NOMO-1 (cell line): ENCODE results near the gene ZNF205.
A peak's percentile ranks its signal among the peaks of the same experiment; 100 is the strongest.

Experiments
- DNase-seq, 2 experiments: peaks; one replicate each; lab custom pipeline; 2025; ENCODE audit not compliant: unreplicated experiment in 2 of 2; lab: John Stamatoyannopoulos, UW

Gene ZNF205

DNA sequence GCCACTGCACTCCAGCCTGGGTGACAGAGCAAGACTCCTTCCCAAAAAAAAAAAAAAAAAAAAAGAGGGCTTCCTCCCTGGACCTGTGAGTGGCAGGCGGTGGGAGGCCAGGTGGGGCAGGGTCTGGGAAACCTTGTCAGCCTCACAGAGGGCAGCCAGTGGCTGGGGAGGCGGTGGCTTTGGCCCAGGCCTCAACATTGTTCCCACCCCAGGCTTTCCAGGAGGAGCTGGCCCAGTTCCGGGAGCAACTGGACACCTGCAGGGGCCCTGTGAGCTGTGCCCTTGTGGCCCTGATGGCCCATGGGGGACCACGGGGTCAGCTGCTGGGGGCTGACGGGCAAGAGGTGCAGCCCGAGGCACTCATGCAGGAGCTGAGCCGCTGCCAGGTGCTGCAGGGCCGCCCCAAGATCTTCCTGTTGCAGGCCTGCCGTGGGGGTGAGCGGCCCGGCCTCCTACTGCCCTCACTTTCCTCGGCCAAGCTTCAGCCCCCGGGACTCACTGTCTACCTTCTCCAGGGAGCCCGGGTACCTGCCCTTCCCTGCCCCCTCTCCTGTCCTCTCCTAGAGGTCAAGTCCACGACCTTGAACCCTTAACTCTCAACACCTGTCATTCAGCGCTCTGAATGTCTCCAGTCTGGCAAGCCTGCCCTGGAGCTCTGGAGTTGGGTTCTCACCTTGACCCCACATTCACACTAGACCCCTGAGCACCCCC, 34.8 kb downstream of the ZNF205 start:
- no peak for DNase-seq

- DNase-seq: no peak
Measured at GRCh38 chr16:3147757-3148104, 35.3 kb downstream of the ZNF205 start.

- no peak for DNase-seq
Measured at GRCh38 chr16:3148256-3149192, 36.1 kb downstream of the ZNF205 start.

DNA sequence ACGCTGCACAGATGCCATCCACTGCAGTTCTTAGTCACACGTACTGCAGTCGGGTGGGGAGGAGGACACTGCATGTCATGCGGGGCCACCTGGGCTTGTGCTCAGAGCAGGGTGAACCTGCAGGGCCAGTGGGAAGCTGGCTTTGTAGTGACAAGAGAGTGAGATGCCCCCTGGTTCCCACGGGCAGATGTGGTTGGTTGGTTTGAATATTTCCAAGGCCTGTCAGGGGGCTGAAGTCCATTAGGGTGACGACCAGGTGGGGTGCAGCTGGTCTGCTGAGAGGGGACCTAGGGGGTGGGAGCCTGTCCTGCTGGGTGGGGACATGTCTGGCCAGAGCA, 36.8 kb downstream of the ZNF205 start:
- DNase-seq: no peak

DNA sequence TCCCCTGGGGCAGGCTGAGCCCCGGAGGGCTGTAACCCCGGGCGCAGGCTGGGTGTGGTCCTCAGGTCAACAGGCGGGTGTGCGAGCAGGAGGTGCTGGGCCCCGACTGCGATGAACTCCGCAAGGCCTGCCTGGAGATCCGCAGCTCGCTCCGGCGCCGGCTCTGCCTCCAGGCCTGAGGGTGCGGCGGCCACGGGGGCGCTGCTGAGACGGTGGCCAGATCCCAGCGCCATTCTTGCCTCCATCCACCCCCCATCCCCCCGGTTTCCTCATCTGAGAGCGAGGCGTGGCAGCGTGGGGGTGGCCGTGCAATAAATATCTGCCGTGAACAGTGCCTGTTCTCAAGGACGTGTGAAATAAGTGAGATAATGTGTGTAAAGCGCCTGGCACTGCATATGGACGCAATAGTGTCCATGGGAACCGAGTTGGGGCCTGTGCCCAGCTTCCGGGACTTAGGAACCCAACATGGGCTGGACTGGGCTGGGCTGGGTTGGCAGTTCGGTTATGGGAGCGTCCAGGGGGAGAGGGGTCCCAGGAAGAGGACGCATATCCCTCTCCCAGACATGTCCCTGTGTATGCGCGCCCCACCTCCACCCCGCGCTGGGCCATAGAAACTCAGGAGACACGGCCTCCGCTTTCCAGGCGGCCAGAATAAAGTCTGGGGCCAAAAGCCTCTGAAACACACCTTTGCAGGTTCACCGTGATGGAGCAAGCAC, 37.4 kb downstream of the ZNF205 start:
- peak; percentile 78 to 85 for DNase-seq

- peak; percentile 92 to 94 for DNase-seq
Measured at GRCh38 chr16:3150346-3151218, 38.2 kb downstream of the ZNF205 start.

- DNase-seq: no peak
Measured at GRCh38 chr16:3152027-3152276, 39.6 kb downstream of the ZNF205 start.

DNA sequence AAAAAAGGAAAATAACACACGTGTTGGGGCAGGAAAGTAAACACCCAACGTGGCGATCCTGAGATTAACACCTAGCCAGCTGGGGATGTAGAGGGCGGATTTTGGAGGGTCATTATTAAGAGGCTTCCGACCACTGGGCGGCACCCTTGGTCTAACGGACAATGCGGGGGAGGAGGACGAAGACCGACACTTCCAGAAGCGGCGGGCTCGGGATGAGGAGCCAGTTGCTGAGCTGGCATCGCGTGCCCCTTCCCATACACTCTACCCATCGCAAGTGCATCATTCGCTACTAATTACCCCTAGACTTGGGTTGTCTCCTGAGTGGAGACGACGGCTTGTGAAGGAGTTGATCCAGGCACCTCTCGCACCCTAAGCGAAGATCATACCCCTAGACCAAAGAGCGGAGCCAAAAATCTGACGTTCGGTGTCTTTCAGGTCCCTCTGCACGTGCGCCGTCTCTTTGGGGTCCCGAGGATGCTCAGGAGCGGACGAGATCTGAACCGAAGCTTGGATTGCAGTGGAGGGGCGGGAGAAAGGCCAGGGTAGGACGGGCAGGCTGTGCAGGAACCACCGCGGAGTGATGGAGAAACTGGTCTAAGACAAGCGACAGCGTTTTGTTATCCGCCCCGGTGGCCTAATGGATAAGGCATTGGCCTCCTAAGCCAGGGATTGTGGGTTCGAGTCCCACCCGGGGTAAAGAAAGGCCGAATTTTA, 40.0 kb downstream of the ZNF205 start:
- peak; percentile 77 to 81 for DNase-seq

- no peak for DNase-seq
Measured at GRCh38 chr16:3152991-3153368, 40.6 kb downstream of the ZNF205 start.

- no peak for DNase-seq
Measured at GRCh38 chr16:3155181-3155580, 42.8 kb downstream of the ZNF205 start.

GRCh38 chr16:3155972-3156371, 43.6 kb downstream of the ZNF205 start:
- DNase-seq: no peak

GRCh38 chr16:3157229-3158025, 45.0 kb downstream of the ZNF205 start:
- DNase-seq: peak; percentile 53 to 58

DNA sequence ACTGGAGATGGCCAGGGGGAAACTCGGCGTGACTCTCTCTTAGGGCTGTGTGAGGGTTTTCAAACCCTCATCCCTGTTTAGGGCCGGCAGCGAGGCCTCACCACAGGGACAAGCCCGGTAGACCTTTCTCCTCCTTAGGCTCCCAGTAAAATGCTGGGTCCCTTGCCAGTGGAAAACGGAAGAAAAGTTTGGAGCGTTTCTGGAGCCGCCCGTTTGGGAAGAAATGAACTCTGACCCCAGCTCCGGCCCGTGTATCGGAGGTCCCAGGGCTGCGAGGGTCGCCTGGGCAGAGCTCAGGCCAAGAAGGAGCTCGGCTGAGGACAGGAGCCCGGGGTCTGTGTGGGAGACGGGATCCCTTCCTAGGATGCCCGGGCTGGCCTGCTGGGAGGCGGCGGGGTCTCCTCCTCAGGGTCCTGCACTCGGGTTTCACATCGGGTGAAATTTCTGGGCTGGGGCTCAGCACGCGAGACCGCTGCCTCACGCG, 45.7 kb downstream of the ZNF205 start:
- no peak for DNase-seq

GRCh38 chr16:3158510-3159314, 46.3 kb downstream of the ZNF205 start:
- peak; percentile 78 to 87 for DNase-seq

DNA sequence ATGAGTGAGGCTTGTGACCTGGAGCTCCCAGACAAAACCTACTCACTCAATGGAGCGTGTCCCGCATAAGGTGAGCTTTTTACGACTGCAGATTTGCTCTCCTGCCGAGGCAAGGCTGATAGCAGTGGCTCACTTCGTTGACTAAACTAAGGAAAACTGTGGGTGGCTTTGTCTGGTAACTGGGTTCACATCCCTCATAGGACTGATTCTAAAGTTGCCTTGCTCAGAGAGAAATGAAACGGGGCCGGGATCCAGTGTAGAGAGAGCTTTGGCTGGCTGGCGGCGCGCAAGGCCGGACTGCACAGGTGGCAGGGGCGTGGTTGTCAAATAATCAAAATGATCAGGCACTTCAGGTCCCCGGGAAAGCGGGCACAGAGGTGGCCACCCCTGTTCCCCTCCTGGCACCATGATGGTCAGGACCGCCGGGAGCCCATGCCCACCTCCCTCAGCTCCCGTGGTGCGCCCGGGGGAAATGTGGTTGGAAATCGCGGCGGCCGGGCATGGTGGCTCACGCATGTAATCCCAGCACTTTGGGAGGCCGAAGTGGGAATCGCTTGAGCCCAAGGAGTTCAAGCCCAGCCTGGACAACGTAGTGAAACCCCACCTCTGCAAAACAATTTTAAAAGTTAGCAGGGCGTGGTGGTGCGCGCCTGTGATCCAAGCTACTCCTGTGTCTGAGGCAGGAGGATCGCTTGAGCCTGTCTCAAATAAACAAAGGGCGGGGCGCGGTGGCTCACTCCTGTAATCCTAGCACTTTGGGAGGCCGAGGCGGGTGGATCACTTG, 49.0 kb downstream of the ZNF205 start:
- DNase-seq: no peak

GRCh38 chr16:3164121-3164991, 52.0 kb downstream of the ZNF205 start:
- DNase-seq: no peak
